T-helper 9 cell (primary cell): Measurements from ENCODE around the gene SLC13A1.
"Not testable (repeated sequence)": the region's sequence is repeated elsewhere in the genome, so short reads cannot be mapped to it uniquely, and the experiment has no call there.

ENCODE experiments used
- DNase-seq: peaks from one replicate; pipeline ENCODE4 v3.0.0-alpha.2; 2020

SLC13A1 gene

DNA sequence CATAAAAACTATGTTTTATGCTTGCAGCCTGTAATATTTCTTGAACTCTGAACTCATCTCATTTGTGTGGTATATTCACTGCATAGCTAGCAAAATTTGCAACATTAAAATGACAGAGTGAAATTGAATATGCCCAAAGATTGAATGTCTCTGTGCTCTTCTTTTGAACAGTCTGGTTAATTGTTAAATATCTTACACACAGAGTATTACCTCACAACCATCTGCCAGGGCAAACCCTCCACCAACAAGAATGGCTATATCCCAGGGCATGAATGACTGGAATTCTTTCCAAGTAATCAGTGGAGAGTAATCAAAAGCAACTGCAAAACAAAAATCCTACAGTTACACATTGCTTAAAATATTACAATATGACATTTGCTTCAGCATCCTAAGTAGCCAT is 76.9 kb downstream of the SLC13A1 start:
- DNase-seq, result no peak

DNA sequence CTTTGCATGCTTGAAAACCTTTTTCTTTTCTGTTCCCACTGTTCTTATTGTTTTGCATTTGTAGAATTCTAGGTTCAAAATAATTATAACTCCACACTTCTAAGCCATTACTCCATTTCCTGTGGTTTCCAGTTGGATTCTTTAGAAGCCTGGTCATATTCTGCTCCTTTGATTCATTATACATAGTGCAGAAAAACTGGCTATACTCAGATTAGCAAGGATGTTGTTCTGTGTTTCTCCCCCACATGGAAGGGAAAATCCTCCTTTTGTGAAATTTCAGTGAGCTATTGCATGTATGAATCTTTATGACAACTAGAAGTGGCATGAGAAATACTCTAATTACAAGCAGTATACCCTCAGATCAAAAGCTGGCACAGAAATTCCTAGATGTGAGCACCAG is 79.5 kb downstream of the SLC13A1 start:
- no peak for DNase-seq

DNA sequence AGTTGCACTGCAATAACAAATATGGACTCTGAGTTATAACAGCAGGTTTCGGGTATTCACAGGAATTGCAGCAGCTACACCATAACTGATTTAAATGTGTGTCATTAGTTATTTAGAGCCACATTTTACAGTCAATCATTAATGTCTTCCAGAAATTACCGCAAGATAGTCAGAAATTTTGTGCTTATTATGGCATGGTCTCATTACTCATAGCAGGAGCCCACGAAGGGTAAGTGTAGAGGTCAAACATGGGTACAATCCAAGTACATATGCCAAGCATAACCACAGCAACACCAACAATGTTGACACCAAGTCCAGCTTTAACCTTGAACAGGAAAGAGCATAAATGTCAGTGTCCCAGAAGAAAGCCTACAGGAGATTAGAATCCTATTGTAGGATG is 84.4 kb downstream of the SLC13A1 start:
- no peak for DNase-seq

DNA sequence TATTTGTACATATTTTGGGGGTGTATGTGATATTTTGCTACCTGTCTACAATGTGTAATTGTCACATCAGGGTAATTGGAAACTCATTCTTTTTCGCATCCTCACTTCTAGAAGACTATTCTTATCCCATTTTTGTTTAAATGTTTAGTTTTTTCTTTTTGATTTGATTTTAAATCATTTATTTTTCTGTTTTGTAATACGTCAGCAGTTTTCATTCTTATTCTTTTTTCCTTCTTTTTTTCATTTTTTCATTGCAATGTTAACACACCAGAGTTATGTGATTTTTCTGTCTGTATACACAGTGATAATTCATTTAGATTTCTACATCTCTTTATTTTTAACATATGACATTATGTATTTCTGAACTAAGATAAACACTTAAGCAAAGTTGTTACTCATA is 85.5 kb downstream of the SLC13A1 start:
- no peak for DNase-seq

DNA sequence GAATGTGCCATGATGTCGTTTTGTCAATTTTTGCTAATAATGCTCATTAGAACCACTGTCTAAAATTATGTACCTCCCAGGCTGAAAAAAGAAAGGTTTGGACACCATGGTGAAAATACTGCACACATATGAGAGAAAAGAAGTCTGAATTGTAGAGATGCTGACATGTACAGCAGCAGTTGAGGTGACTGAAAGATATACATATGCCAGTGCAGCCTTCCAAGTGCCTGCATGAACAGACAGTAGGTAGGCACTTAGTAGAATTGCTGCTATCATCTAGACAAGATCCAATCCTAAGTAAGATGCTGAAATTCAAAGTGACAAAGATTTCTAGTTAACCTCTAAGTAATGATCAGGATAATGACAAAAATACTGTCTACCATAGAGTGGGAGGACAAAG is 86.9 kb downstream of the SLC13A1 start:
- DNase-seq, result no peak

DNA sequence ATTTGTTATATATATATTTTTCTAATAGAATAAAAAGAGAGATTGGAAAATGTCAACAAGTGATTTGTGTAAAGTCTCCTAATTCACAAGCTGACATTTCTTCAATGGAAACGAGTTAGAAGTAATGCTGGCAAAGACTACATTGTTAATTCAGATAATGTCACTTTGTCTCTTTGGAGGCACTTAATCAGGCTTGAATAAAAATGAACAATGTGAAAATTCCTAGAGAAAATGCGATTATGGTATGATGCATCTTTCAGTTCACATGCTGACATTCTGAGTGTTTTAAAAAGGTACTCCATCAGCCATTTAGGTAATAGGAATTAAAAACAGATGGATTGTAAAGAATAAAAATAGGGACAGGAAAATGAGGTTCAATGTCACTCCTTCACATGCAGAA is 100.1 kb downstream of the SLC13A1 start:
- DNase-seq, result no peak

DNA sequence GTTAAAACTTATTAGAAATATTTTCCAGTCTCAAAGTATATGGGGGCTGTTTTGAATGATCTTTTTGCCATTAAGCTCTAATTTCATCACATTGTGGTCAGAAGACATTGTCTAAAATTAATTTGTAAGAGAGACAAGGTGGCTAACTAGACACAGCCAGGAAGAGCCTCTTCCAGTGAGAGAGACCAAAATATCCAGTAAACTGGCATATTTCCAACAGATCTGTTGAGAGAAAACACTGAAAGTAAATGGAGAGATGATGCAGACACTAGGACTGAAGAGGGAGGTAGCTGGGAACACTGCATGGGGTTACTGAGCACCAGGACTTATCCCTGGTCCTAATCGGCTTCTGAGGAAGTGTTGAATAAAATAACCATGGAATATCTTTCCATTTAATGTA is 102.8 kb downstream of the SLC13A1 start:
- no peak for DNase-seq

DNA sequence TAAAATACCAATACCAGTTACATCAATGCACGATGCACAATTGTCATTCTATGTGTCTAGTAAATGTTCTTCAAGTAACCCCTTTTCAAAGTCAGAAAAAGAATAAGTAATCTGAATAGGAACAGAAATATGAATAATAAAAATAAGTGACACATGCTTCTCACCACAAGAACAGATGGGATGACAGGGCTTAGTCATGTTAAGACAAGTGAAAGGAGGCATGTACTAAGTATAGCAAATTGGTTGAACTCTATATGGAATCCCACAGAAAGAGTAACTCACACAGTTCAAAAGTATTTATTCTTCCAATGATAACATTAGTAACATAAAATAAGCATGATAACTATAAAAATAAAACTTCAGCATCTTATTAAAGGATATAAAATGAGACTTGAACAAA is 103.3 kb downstream of the SLC13A1 start:
- DNase-seq, result no peak

DNA sequence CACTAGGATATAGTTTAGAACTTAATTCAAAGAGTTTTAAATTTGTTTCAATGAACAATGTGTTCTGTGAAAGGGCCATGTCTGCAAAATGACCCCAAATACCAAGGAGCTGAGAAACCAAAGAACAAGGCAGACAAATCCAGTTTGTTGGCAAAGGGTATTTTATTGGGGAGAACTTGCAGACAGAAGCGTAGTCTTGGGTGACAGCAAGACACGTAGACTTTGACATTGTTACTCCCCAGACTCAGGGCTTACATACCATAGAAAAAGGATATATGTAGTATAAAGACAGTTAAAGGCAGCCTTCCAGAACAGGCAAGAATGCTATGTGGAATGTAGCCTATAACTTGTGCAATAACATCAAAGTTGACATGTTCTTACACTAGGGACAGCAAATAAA is 109.3 kb downstream of the SLC13A1 start:
- no peak for DNase-seq

DNA sequence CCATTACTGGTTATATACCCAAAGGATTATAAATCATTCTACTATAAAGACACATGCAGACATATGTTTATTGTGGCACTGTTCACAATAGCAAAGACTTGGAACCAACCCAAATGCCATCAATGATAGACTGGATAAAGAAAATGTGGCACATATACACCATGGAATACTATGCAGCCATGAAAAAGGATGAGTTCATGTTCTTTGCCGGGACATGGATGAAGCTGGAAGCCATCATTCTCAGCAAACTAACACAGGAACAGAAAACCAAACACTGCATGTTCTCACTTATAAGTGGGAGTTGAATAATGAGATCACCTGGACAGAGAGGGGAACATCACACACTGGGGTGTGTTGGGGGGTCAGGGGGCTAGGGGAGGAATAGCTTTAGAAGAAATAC is 112.9 kb downstream of the SLC13A1 start:
- DNase-seq, result not testable (repeated sequence)

DNA sequence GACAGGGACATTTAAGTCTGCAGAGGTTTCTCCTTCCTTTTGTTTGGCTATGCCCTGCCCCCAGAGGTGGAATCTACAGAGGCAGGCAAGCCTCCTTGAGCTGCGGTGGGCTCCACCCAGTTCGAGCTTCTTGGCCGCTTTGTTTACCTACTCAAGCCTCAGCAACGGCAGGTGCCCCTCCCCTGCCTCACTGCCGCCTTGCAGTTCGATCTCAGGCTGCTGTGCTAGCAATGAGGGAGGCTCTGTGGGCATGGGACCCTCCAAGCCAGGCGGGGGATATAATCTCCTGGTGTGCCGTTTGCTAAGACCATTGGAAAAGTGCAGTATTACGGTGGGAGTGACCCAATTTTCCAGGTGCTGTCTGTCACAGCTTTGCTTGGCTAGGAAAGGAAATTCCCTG is 114.9 kb downstream of the SLC13A1 start:
- DNase-seq, result not testable (repeated sequence)

DNA sequence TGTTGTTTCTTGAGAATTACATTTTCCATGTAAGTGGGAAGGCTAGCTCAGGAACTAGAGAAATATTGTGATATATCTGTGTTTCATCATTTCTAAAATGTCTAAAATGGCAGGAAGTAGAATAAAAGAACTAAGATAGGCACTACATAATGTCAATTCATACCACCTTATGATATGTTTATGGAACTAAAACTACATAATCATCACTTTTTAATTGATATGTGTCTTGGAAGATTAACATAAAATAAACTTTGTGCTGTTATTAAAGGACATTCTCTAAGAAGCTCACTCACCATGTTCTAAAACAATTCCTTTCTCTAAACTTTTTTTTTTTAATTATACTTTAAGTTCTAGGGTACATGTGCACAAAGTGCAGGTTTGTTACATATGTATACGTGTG is 120.7 kb downstream of the SLC13A1 start:
- DNase-seq, result no peak

DNA sequence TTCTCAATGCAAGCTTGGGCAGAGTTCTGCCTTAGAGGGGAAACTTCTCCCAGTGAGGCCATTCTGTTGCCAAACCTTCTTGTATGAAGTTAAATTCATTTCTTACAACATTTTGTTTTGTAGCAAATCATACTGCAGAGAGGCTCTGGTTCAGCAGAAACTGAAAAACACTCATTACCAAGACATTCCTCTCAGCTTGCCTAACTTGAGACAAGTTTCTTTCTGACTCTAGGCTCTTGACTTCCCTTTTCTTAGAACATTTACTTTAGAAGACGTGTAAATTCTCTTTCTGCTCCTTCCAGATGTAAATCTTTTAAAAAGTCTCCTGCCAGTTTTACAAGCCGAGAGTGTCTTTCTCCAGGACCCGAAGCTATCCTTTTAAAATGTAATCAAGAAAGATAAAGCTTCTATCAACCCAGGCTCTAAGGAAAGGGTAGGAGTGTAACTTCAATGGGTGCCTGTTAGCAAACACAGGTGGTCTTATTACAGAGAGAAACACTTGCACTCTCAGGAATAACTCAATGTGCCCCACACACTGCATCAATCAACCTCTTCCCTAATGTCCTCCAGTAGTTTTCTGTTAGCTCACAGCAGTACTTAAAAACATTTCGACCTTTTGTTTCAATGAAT is 123.8 kb downstream of the SLC13A1 start:
- DNase-seq, result no peak

DNA sequence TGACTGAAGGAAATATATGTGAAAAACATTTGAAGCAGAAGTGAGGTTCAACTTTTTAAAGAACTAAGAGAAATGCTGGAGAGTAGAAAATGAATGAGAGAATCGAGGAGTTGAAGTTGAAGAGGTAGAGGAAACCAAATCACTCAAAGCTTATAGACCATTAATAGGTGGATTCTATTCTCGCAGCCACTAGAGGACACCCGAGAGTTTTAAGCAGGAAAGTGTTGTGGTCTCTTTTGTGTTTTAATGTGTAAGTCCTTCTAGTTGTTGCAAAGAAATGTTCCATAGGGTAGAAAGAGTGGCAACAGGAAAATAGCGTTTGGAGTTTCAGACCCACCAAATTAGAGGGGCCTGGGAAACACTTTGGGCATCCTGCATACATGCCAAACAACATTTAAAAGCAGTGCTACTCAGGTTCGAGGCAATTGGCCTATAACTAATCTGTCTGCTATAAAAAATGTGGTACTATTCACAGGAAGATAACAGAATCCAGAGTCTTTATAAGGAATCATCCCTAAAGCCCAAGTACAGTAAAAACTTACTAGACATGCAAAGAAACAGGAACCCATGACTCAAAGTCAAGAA is 129.0 kb downstream of the SLC13A1 start:
- no peak for DNase-seq

DNA sequence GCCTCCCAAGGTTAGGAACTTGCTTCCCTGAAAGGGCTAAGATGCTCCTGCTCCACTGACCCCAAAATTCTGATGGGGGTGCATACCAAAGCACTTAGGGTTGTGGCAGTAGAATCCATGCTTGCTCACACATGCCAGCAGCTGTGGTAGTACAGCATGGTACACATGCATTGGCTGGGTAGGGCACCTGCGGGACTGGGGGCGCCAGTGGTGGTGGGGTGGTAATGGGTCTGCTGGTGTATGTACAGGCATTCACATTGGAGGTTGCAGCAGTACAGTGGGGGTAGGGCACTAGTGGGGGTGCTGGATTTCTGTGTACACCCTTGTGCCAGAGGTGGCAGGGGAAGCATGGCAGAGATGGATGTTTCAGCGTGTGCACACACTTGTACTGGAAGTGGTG is 132.0 kb downstream of the SLC13A1 start:
- DNase-seq, result no peak
